ENCODE results near the gene MACROD2. TPM values are rescaled to one million over a fixed set of nuclear protein-coding genes. Genes with fewer than 3 reads are reported as not detected.

MACROD2 gene
- total RNA-seq, 2 donors from 2014 or later = 8.0 to 19.4 TPM

GRCh38 chr20:14992961-14993360, 997.6 kb downstream of the MACROD2 start:
- intact Hi-C loops (cut with DNase I) = no loop called here
- H3K9me3 ChIP-seq = no peaks in the 10 kb centered on the region
- no peak overlapping the region for H3K4me3 ChIP-seq
- DNase-seq (ENCODE audit: low spot score) = no peak
- no peaks in the 10 kb centered on the region for H3K36me3 ChIP-seq
- H3K4me1 ChIP-seq (replicated peaks) = no peaks in the 10 kb centered on the region
- no peak overlapping the region for H3K27ac ChIP-seq
- WGBS = 23% methylated on average over 2 of the region's 2 CpGs
- no peaks in the 10 kb centered on the region for H3K27me3 ChIP-seq (replicated peaks; ENCODE audit: insufficient read depth)
- TF ChIP-seq POLR2A (IDR thresholded peaks at IDR 0.05) = no peak
- no peak for TF ChIP-seq POLR2AphosphoS5 (IDR thresholded peaks at IDR 0.05)
- TF ChIP-seq CTCF (IDR thresholded peaks at IDR 0.05) = no peak

- Histone ChIP-seq H3K4me3 (no peak overlapping the region), H3K36me3 (no peaks in the 10 kb centered on the region), H3K9me3 (no peaks in the 10 kb centered on the region), H3K4me1 (replicated peaks) (no peaks in the 10 kb centered on the region), H3K27ac (no peak overlapping the region), H3K27me3 (replicated peaks; ENCODE audit: insufficient read depth) (no peaks in the 10 kb centered on the region)
- TF ChIP-seq POLR2A (IDR thresholded peaks at IDR 0.05) (no peak), POLR2AphosphoS5 (IDR thresholded peaks at IDR 0.05) (no peak), CTCF (IDR thresholded peaks at IDR 0.05) (no peak)
- WGBS = 94% methylated on average over 2 of the region's 2 CpGs
- no peak for DNase-seq (ENCODE audit: low spot score)
- intact Hi-C loops (cut with DNase I) = no loop called here
These were observed 1001.8 kb downstream of the MACROD2 start for GRCh38 chr20:14996883-14997672.

GRCh38 chr20:14997791-14998190, 1002.5 kb downstream of the MACROD2 start:
- TF ChIP-seq CTCF (IDR thresholded peaks at IDR 0.05) = no peak
- TF ChIP-seq POLR2AphosphoS5 (IDR thresholded peaks at IDR 0.05) = no peak
- no peak for TF ChIP-seq POLR2A (IDR thresholded peaks at IDR 0.05)
- Histone ChIP-seq H3K4me1 (replicated peaks) (no peaks in the 10 kb centered on the region), H3K27me3 (replicated peaks; ENCODE audit: insufficient read depth) (no peaks in the 10 kb centered on the region), H3K27ac (no peak overlapping the region), H3K9me3 (no peaks in the 10 kb centered on the region), H3K4me3 (no peak overlapping the region), H3K36me3 (no peaks in the 10 kb centered on the region)
- WGBS = 92% methylated on average over 3 of the region's 3 CpGs
- DNase-seq (ENCODE audit: low spot score) = no peak
- intact Hi-C loops (cut with DNase I) = no loop called here

- Histone ChIP-seq H3K4me3 (no peak overlapping the region), H3K36me3 (no peaks in the 10 kb centered on the region), H3K27ac (peak overlapping the region; percentile 29 to 45), H3K27me3 (replicated peaks; ENCODE audit: insufficient read depth) (no peaks in the 10 kb centered on the region), H3K9me3 (no peaks in the 10 kb centered on the region), H3K4me1 (replicated peaks) (no peaks in the 10 kb centered on the region)
- DNase-seq (ENCODE audit: low spot score) = peak; percentile 29
- TF ChIP-seq POLR2A (IDR thresholded peaks at IDR 0.05) (no peak), POLR2AphosphoS5 (IDR thresholded peaks at IDR 0.05) (peak; percentile 77)
- 40% methylated on average over 4 of the region's 4 CpGs for WGBS
- intact Hi-C loops (cut with DNase I) = no loop called here
These were observed 1010.1 kb downstream of the MACROD2 start for GRCh38 chr20:15005300-15005986.

GRCh38 chr20:15011631-15012030, 1016.3 kb downstream of the MACROD2 start:
- Histone ChIP-seq H3K4me1 (replicated peaks) (no peaks in the 10 kb centered on the region), H3K27me3 (replicated peaks; ENCODE audit: insufficient read depth) (no peaks in the 10 kb centered on the region), H3K9me3 (no peaks in the 10 kb centered on the region), H3K4me3 (no peak overlapping the region), H3K36me3 (no peaks in the 10 kb centered on the region), H3K27ac (no peak overlapping the region)
- no peak for TF ChIP-seq CTCF (IDR thresholded peaks at IDR 0.05)
- no peak for TF ChIP-seq POLR2AphosphoS5 (IDR thresholded peaks at IDR 0.05)
- 97% methylated on average over 4 of the region's 4 CpGs for WGBS
- intact Hi-C loops (cut with DNase I) = no loop called here
- DNase-seq (ENCODE audit: low spot score) = no peak
